Activated naive CD4-positive, alpha-beta T cell treated with Interleukin-2 at 50 U/mL for 16 hours (primary cell): ENCODE results near the gene OSTN.
"Not testable (repeated sequence)": the region's sequence is repeated elsewhere in the genome, so short reads cannot be mapped to it uniquely, and the experiment has no call there.

Experiments used
- DNase-seq: peaks from one replicate; pipeline ENCODE4 v3.0.0-alpha.2; 2020

OSTN gene

GRCh38 chr3:191198932-191199331 lies at the start of gene OSTN:
Gene OSTN (plus strand): TSS chr3:191199241. CDS start chr3:191212533, 13,292 bp downstream.
- no peak for DNase-seq

DNA sequence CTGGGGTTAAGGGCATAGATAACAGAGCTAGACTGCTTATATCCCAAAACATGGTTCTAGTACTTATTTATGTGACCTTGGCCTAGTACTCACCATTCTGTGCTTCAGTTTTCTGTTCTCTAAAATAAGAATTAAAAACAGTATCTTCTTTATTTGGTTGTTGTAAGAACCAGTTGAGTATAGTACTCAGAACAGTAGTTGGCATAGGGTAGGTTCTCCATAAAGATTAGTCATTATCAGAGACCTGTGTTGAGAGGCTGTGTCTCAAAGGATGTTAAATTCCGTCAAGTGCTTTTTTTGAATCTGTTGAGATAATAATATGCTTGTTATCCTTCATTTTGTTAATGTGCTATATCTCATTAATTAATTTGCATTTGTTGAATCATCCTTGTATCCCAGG lies 47.4 kb upstream of the OSTN start:
- no peak for DNase-seq

- no peak for DNase-seq
These were observed 44.2 kb upstream of the OSTN start for GRCh38 chr3:191154827-191155226.

- no peak for DNase-seq
These were observed 40.8 kb upstream of the OSTN start for GRCh38 chr3:191158247-191158646.

DNA sequence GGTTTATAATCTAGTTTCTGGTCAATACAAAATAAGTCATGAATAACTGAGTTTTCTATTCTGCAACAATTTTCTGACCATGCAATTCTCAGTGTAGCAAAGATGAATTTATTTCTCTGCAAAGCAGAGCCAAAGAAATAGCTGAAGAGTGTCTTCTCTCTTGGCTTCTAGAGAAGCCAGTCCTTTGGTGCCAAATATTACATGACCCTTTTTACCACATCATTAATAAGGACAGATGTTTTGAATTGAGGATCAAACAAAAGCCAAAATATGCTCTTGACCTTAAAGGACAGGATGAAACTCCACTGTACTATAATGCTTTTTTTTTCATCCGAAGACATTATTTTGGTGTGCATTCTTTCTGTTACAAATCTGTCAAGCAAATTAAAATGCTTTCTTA lies 40.2 kb upstream of the OSTN start:
- DNase-seq = no peak

DNA sequence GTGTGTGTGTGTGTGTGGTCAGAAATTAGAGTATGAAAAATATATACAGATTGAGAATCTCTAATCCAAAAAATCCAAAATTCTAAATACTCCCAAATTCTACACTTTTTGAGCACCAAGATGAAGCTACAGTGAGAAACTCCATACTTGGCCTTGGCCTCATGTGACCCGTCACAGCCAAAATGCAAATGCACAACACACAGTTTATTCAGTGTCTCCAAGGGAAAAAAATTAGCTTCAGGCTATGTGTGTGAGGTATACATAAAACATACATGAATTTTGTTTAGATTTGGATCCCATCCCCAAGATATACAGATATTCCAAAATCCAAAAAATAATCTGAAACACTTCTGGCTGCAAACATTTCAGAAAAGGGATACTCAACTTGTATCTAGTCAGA lies 33.2 kb upstream of the OSTN start:
- no peak for DNase-seq

- DNase-seq = no peak
These were observed 32.7 kb upstream of the OSTN start for GRCh38 chr3:191166368-191166767.

- DNase-seq = no peak
These were observed 29.5 kb upstream of the OSTN start for GRCh38 chr3:191169566-191169965.

DNA sequence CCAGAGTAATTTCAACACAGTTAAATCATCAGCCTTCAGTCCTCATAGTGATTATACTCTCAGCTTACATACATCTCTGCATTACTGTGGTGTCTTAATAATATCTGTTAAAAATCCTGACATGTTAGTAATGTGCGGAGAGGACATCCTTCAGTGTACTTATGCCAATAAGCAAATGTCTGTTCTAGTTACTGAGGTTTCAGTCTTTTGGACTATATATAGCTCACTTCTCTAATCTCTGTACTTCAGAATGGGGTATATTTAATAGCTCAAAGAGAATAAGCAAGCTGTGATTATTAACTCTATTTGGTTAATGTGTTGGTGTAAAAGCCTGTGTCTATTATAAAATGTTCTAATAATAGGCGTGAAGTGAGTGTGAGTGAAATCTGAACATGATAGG lies 28.9 kb upstream of the OSTN start:
- no peak for DNase-seq

GRCh38 chr3:191175102-191175501 lies 23.9 kb upstream of the OSTN start:
- no peak for DNase-seq

DNA sequence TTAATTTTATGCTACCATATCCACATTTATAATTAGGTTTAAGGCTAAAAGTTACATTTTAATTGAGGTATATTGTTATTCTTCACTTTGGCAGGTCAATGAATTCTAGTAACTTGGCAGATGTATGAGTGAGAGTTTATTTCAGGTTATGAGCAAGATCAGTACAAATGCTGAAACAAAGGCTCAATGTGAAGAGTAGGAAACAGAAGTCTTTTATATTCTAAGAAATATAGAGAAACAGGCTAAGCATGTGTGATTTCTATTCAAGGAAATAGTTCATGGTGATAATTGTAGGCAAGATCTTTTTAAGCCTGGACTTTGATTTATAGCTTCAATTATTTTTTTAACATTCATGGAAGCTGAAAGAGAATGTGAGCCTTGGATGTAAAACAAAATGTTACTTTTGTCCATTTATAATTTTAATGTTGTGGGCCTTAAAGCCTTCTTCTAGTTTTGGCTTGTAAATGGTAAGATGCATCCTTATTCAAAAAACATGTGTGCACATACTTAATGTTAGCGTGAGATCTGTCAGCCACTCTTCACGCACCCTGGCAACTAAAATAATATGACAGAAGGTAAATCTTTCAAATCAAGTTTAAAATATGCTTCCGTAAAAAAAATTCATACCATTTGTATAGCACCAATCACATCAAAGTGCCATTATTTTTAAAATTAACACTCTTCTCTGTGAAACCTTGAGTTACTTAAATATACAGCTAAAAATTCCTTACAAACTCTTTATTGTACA lies 22.8 kb upstream of the OSTN start:
- no peak for DNase-seq

DNA sequence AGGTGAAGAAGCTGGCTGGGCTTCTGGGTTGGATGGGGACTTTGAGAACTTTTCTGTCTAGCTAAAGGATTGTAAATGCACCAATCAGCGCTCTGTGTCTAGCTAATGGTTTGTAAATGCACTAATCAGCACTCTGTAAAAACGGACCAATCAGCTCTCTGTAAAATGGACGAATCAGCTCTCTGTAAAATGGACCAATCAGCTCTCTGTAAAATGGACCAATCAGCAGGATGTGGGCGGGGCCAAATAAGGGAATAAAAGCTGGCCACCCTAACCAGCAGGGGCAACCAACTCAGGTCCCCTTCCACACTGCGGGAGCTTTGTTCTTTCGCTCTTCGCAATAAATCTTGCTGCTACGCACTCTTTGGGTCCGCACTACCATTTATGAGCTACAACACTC lies 13.7 kb upstream of the OSTN start:
- DNase-seq = not testable (repeated sequence)

- DNase-seq = not testable (repeated sequence)
These were observed 10.8 kb upstream of the OSTN start for GRCh38 chr3:191188246-191188645.

- DNase-seq = not testable (repeated sequence)
These were observed 6.8 kb upstream of the OSTN start for GRCh38 chr3:191192270-191192669.

DNA sequence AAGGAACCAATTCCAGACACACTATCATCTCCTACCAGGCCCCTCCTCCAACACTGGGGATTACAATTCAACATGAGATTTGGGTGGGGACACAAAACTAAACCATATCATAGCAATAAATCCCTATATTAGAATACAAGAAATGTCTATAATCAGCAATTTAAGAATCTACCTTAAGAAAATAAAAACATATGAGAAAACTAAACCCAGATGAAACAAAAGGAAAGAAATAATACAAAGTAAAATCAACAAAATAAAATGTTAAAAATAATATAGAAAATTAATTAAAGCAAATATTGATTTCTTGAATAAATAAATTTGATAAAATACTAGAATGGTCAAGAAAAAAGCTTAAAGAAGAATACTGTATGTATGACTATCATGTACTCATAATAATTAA lies 6.1 kb upstream of the OSTN start:
- DNase-seq = no peak

DNA sequence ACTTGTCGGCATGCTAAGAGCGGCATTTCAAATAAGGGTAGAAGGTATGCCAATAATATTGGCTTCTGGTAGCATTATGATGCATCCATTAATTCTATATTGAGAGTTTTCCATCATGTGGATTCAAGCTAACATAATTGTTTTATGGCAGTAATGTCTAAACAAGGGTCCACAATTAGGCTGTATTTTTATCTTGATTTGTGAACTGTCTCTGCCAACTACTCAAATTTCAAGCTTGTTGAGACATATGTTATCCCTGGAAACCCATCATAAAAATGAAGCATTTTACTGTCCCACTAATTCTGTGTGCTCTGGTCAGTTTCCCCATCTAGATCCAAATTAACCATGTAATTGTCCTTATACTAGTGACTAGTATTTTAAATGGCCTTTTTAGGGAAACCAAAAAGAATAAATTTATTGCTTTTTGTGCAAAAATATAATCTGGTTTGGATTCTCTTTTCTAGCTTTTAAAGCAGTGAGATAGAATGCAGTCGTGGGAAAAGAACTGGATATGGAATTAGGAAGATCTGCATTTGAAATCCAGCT lies 1.2 kb upstream of the OSTN start:
- DNase-seq = no peak

DNA sequence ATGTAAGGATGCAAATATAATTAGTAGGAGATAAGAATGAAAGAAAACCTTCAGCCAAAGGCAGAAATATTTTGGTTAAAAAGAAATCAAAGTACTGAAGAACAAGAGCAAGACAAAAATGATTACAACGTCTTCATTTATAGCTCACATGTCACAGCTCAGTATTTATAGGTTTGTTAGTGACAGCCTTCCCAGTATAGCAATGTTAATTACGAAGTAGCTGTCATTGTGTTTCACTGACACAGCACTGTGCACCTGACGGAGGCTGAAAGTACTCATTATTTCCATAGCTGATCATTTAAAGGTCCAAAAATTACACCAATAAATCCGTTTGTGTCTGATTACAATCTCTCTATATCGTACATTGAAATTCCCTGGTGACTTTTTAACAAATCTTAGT lies 561 bp upstream of the OSTN start:
- no peak for DNase-seq

DNA sequence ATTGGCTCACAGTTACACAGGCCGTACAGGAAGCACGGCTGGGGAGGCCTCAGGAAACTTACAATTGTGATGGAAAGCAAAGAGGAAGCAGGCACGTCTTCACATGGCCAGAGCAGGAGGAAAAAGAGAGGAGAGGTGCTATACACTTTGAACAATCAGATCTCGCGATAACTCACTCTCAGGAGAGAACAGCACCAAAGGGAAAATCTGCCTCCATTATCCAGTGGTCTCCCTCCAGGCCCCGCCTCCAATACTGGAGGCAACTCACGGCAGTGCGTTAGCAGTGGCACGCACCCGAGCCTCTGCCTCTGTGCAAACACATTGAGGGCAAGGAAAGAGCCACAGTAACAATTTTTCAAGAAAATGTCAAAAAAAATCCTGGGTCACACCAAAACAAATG lies 11.0 kb downstream of the OSTN start:
- no peak for DNase-seq

DNA sequence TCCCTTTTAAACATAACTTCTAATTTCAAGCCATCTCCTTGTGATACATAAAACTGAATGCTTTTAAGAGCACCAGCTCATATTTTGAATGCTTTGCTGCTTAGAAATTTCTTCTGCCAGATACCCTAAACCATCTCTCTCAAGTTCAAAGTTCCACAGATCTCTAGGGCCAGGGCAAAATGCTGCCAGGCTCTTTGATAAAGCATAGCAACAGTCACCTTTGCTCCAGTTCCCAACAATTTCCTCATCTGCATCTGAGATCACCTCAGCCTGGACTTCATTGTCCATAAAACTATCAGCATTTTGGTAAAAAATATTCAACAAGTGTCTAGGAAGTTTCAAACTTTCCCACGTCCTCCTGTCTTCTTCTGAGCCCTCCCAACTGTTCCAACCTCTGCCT lies 17.5 kb downstream of the OSTN start:
- DNase-seq = no peak

DNA sequence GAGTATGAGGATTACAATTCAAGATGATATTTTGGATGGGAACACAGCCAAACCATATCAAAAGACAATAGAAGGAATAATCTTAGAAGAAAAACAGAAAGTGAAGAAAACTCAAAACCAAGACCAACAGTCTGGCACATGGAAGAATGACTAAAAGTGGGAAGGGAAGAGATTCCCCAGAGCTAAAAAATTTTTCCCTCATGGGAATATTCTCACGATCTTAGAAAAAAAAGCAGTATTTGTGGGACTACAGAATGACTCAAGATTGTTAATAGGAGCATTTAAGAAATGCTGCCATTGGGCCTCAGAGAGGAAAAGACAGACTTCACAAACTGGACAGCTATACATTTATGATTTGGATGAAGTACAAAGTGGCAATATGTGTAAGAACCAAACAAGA lies 18.3 kb downstream of the OSTN start:
- DNase-seq = no peak

- DNase-seq = no peak
These were observed 21.9 kb downstream of the OSTN start for GRCh38 chr3:191220908-191221307.

- no peak for DNase-seq
These were observed 22.6 kb downstream of the OSTN start for GRCh38 chr3:191221638-191222037.

DNA sequence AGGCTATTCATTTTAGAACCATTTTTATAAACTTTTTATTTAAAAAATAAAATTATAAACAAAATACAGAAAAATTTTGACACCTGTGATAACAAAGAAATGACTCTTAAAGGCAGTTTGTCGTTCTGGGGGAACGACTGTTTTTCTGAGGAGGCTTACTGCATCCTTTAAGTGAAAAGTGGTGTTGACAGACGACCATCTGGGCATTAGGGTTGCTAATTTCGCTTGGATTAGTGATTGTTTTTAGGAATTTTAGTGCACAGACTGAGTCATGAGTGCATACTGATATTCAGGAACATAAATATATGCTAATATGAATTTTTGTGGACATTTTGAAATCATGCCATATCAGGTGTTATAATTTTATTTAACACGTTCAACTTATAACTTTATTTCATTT lies 28.5 kb downstream of the OSTN start:
- no peak for DNase-seq

DNA sequence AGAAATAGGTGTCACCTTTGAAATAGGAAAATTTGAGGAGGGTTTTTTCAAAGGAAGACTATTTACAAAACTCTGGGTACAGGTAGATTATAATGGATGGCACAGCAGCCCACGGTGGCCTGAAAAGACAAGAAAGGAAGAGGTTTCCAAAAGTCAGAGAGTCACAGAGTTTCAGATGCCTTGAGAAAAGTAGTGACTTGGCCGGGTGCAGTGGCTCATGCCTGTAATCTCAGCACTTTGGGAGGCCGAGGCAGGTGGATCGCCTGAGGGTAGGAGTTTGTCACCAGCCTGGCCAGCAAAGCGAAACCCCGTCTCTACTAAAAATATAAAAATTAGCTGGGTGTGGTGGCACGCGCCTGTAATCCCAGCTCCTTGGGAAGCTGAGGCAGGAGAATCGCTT lies 35.2 kb downstream of the OSTN start:
- DNase-seq = no peak
